GM12891 (cell line): ENCODE measurements around the gene GUF1. TPM values are rescaled to one million over a fixed set of nuclear protein-coding genes. Genes with fewer than 3 reads are reported as not detected.

Experiments used
- DNase-seq: peaks from one replicate; pipeline ENCODE4 v3.0.0; 2011; ENCODE audit warnings: low spot score; ENCODE audit not compliant: insufficient read length
- FAIRE-seq: peaks from 2 replicates; lab custom pipeline; 2011; peaks lifted over from hg19 to GRCh38; lab: Jason Lieb, UNC
- PAX5 ChIP-seq: IDR thresholded peaks from 2 replicates; pipeline ENCODE4 v1.6.1; 2011; ENCODE audit warnings: low read length, moderate library complexity, mild to moderate bottlenecking; ENCODE audit not compliant: insufficient read depth, severe bottlenecking
- POLR2A ChIP-seq: IDR thresholded peaks from 2 replicates; pipeline ENCODE4 v1.6.1; 2011; ENCODE audit warnings: low read depth, low read length, control low read depth
- POLR2AphosphoS5 ChIP-seq: IDR thresholded peaks from 2 replicates; pipeline ENCODE4 v1.6.1; 2011; ENCODE audit warnings: low read depth, low read length, control low read depth
- POU2F2 ChIP-seq: IDR thresholded peaks from 2 replicates; pipeline ENCODE4 v1.6.1; 2011; ENCODE audit warnings: low read depth, mild to moderate bottlenecking, control low read depth, low read length, moderate library complexity
- SPI1 ChIP-seq: IDR thresholded peaks from 2 replicates; pipeline ENCODE4 v1.6.1; 2011; ENCODE audit warnings: low read depth, low read length, control low read depth
- TAF1 ChIP-seq: IDR thresholded peaks from 2 replicates; pipeline ENCODE4 v1.6.1; 2011; ENCODE audit warnings: low read depth, low read length, control low read depth
- polyA plus RNA-seq: library from polyadenylated mRNA; unstranded; fragments of >200 nt; gene quantifications from one replicate; pipeline ENCODE4 v1.2.1, GENCODE V29; 2012; ENCODE audit warnings: low read depth, missing spikeins, inconsistent platforms; ENCODE audit not compliant: missing spikeins

GUF1 gene
- 13.4 TPM for polyA plus RNA-seq

GRCh38 chr4:44678094-44679041 lies at the start of gene GUF1:
Gene GUF1 (plus strand): TSS chr4:44678420. CDS start chr4:44678623, 203 bp downstream.
- peak; percentile 59 for DNase-seq
- FAIRE-seq, result peak; percentile 99
- TF ChIP-seq POU2F2 (peak; percentile 6; the same call in 1 of the 2 replicates), SPI1 (no peak), PAX5 (no peak), TAF1 (peak; percentile 83), POLR2A (peak; percentile 95), POLR2AphosphoS5 (peak; percentile 96)

GRCh38 chr4:44629280-44629866 lies 48.8 kb upstream of the GUF1 start:
- DNase-seq, result peak; percentile 16
- FAIRE-seq, result peak; percentile 31
- TF ChIP-seq SPI1 (no peak), POU2F2 (no peak), POLR2A (no peak), POLR2AphosphoS5 (no peak), PAX5 (no peak), TAF1 (no peak)

GRCh38 chr4:44632089-44632488 lies 46.1 kb upstream of the GUF1 start:
- no peak for TF ChIP-seq SPI1
- TF ChIP-seq PAX5, result no peak
- TF ChIP-seq POU2F2, result no peak
- TF ChIP-seq POLR2AphosphoS5, result no peak
- no peak for TF ChIP-seq TAF1
- no peak for DNase-seq
- FAIRE-seq, result no peak

GRCh38 chr4:44632733-44633132 lies 45.5 kb upstream of the GUF1 start:
- FAIRE-seq, result no peak
- no peak for DNase-seq
- TF ChIP-seq TAF1 (no peak), POLR2AphosphoS5 (no peak), SPI1 (no peak), POLR2A (no peak), PAX5 (no peak), POU2F2 (no peak)

- DNase-seq, result no peak
- no peak for TF ChIP-seq PAX5
- no peak for TF ChIP-seq TAF1
- TF ChIP-seq POLR2AphosphoS5, result no peak
- no peak for TF ChIP-seq POLR2A
- no peak for TF ChIP-seq SPI1
- TF ChIP-seq POU2F2, result no peak
These were observed 40.1 kb upstream of the GUF1 start for GRCh38 chr4:44638091-44638490.

GRCh38 chr4:44646151-44646550 lies 32.1 kb upstream of the GUF1 start:
- no peak for TF ChIP-seq TAF1
- no peak for TF ChIP-seq POLR2AphosphoS5
- TF ChIP-seq PAX5, result no peak
- TF ChIP-seq SPI1, result no peak
- TF ChIP-seq POU2F2, result no peak
- no peak for TF ChIP-seq POLR2A
- FAIRE-seq (no peak), DNase-seq (no peak)

More at GRCh38 chr4:44638091-44638490, 40.1 kb upstream of the GUF1 start:
- no peak for FAIRE-seq

- TF ChIP-seq POLR2AphosphoS5, result no peak
- no peak for DNase-seq
These were observed 26.8 kb upstream of the GUF1 start, which contains the start of gene YIPF7 for GRCh38 chr4:44651425-44651824. Gene YIPF7 (minus strand): TSS chr4:44651625. CDS start chr4:44650100, 1,525 bp downstream.

GRCh38 chr4:44652002-44652401 lies 26.2 kb upstream of the GUF1 start:
- DNase-seq (no peak), FAIRE-seq (no peak)
- TF ChIP-seq PAX5 (no peak), POU2F2 (no peak), SPI1 (no peak), POLR2A (no peak), POLR2AphosphoS5 (no peak), TAF1 (no peak)

More at GRCh38 chr4:44651425-44651824, 26.8 kb upstream of the GUF1 start, which contains the start of gene YIPF7:
- FAIRE-seq, result no peak

- FAIRE-seq, result no peak
- no peak for TF ChIP-seq TAF1
- no peak for TF ChIP-seq POU2F2
These were observed 17.8 kb upstream of the GUF1 start for GRCh38 chr4:44660396-44660795.

GRCh38 chr4:44661940-44662622 lies 16.1 kb upstream of the GUF1 start:
- TF ChIP-seq POU2F2 (no peak), PAX5 (no peak), SPI1 (no peak), POLR2A (no peak)
- FAIRE-seq (no peak), DNase-seq (no peak)

More at GRCh38 chr4:44660396-44660795, 17.8 kb upstream of the GUF1 start:
- no peak for DNase-seq
